Left hindlimb (tissue), 1 donor: ENCODE data around the gene TM4SF5.

ENCODE experiments used
- DNase-seq: peaks from one replicate; pipeline ENCODE4 v3.0.0-alpha.2; 2018

The TM4SF5 gene

GRCh38 chr17:4771519-4772234 lies at the start of gene TM4SF5:
TM4SF5 (plus strand) TSS chr17:4771886; CDS start chr17:4771923, 37 bp downstream.
- no peak for DNase-seq

- no peak for DNase-seq
Measured at GRCh38 chr17:4722678-4723240, 48.9 kb upstream of the TM4SF5 start.

- no peak for DNase-seq
Measured at GRCh38 chr17:4724650-4725049, 47.0 kb upstream of the TM4SF5 start.

- no peak for DNase-seq
Measured at GRCh38 chr17:4725646-4726310, 45.9 kb upstream of the TM4SF5 start.

- DNase-seq: no peak
Measured at GRCh38 chr17:4728124-4728523, 43.6 kb upstream of the TM4SF5 start.

GRCh38 chr17:4733073-4733531 lies 38.6 kb upstream of the TM4SF5 start:
- no peak for DNase-seq

- no peak for DNase-seq
Measured at GRCh38 chr17:4734857-4735475, 36.7 kb upstream of the TM4SF5 start.

GRCh38 chr17:4735876-4736651 lies 35.6 kb upstream of the TM4SF5 start:
- DNase-seq: no peak

GRCh38 chr17:4738136-4739121 lies 33.3 kb upstream of the TM4SF5 start:
- DNase-seq: no peak

GRCh38 chr17:4739122-4740024 lies 32.3 kb upstream of the TM4SF5 start, which contains the start of the genes CXCL16 and ZMYND15:
CXCL16 (minus strand) TSS chr17:4739928; CDS start chr17:4739339, 589 bp downstream.
ZMYND15 (plus strand) TSS chr17:4739833; CDS start chr17:4740549, 716 bp downstream.
- DNase-seq: peak; percentile 56

GRCh38 chr17:4740025-4740351 lies 31.7 kb upstream of the TM4SF5 start:
- no peak for DNase-seq

GRCh38 chr17:4740584-4740983 lies 31.1 kb upstream of the TM4SF5 start:
- no peak for DNase-seq

- no peak for DNase-seq
Measured at GRCh38 chr17:4741544-4741943, 30.1 kb upstream of the TM4SF5 start.

GRCh38 chr17:4742133-4742532 lies 29.6 kb upstream of the TM4SF5 start:
- no peak for DNase-seq

- no peak for DNase-seq
Measured at GRCh38 chr17:4742629-4743028, 29.1 kb upstream of the TM4SF5 start.

- no peak for DNase-seq
Measured at GRCh38 chr17:4743216-4743615, 28.5 kb upstream of the TM4SF5 start.

- no peak for DNase-seq
Measured at GRCh38 chr17:4743898-4744297, 27.8 kb upstream of the TM4SF5 start.

- no peak for DNase-seq
Measured at GRCh38 chr17:4744999-4745969, 26.4 kb upstream of the TM4SF5 start.

GRCh38 chr17:4747847-4748246 lies 23.8 kb upstream of the TM4SF5 start:
- DNase-seq: no peak
